Stimulated activated memory B cell treated with anti-CD40 and anti-IgM and Interleukin-4, amounts not matched to agents 10 μg/mL and 1 μg/mL and 100 μg/mL, for 72 hours (primary cell): Measurements from ENCODE around the gene FSCN2.

Source experiments
- ATAC-seq: fragments of 150-1000 bp; cut with Tn5 transposase; 2 replicates; pipeline ENCODE4 v1.10.0; 2021
- H3K27ac Mint-ChIP-seq: one replicate; pipeline ENCODE4 v1.8.0; 2022; ENCODE audit warnings: mild to moderate bottlenecking, mixed read lengths
- H3K27me3 Mint-ChIP-seq: one replicate; pipeline ENCODE4 v1.8.0; 2022; ENCODE audit warnings: mixed read lengths
- H3K36me3 Mint-ChIP-seq: one replicate; pipeline ENCODE4 v1.8.0; 2022; ENCODE audit warnings: mixed read lengths
- H3K4me1 Mint-ChIP-seq: one replicate; pipeline ENCODE4 v1.8.0; 2022; ENCODE audit warnings: mixed read lengths
- H3K4me3 Mint-ChIP-seq: one replicate; pipeline ENCODE4 v1.8.0; 2022; ENCODE audit warnings: mild to moderate bottlenecking, moderate library complexity, mixed read lengths
- H3K9me3 Mint-ChIP-seq: one replicate; pipeline ENCODE4 v1.8.0; 2022; ENCODE audit warnings: mixed read lengths

Gene FSCN2

GRCh38 chr17:81488276-81488860 is 39.8 kb upstream of the FSCN2 start:
- Mint-ChIP-seq H3K27me3 (peaks cover 57% of the 10 kb centered on the region), H3K4me3 (peak overlapping the region; percentile 21), H3K9me3 (no peaks in the 10 kb centered on the region), H3K36me3 (no peaks in the 10 kb centered on the region), H3K4me1 (peaks cover 13% of the 10 kb centered on the region), H3K27ac (no peak overlapping the region)
- ATAC-seq: peak; percentile 10

GRCh38 chr17:81489012-81489997 is 38.9 kb upstream of the FSCN2 start:
- no peak for ATAC-seq
- H3K36me3 Mint-ChIP-seq: no peaks in the 10 kb centered on the region
- H3K4me3 Mint-ChIP-seq: peak overlapping the region; percentile 66
- peaks cover 8% of the 10 kb centered on the region for H3K4me1 Mint-ChIP-seq
- H3K9me3 Mint-ChIP-seq: no peaks in the 10 kb centered on the region
- peaks cover 64% of the 10 kb centered on the region for H3K27me3 Mint-ChIP-seq
- H3K27ac Mint-ChIP-seq: peak overlapping the region; percentile 57

DNA sequence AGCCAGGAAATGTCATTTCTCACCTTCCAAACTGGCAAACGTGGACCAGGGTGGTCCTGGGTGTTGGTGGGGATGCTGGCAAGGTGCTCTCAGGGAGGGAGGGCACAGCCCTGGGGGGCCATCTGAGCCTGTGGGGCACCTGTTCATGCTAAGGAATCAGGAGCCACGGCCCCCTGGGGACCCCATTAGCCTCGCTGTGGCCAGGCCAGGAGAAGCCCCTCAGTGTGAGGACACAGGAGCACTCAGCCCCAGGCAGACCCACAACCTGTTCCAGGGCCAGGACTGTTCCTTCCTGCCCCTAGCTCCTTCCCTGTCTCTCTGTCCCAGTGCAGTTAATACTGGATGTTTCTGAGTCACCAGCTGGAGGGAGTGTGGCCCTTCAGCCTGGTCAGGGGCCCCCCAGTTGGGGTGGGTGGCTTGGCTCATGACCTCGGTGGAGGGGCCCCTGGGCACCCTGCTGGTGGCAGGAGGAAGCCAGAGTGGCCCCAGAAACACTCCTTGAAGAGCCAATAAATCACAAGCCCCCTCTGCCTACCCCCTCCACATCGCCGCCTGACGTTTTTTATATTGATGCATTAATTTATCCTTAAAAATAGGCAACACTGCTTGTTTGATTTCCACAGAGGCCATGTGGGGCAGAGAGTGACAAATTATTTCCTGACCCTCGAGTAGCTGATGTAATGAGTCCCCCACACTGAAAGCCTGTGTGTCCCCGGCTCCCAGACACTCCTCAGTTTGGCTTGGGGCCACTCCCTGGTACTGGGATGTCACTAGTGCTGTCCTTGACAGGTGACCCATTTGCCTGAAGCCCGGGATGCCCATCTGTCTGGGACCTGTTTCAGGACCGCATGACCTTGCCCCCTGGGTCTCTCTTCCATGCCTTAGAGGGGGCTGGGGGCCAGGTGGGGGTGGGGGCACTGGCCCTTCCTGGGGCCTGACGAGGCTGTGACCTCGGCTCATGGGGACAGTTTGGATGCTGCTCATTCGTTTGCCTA is 37.9 kb upstream of the FSCN2 start:
- Mint-ChIP-seq H3K9me3 (no peaks in the 10 kb centered on the region), H3K36me3 (no peaks in the 10 kb centered on the region), H3K27me3 (peaks cover 74% of the 10 kb centered on the region), H3K27ac (peak overlapping the region; percentile 57), H3K4me1 (peaks cover 8% of the 10 kb centered on the region), H3K4me3 (peak overlapping the region; percentile 66)
- no peak for ATAC-seq

DNA sequence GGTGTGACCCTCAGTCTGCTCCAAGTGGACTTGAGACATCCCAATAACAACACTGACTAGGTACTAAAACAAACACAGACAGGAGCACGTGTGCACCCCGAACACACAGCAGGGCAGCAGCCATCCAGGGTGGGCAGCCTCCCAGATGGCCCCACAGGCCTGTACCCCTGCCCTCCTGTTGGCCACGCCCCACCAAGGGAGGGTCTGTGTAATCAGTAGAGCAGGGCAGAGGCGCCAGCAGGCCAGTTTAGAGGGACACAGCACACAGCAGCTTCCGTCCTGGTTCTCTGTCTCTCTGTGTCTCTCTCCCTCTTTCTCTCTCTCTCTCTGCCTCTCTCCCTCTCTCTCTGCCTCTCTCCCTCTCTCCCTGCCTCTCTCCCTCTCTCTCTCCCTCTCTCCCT is 37.0 kb upstream of the FSCN2 start:
- H3K4me3 Mint-ChIP-seq: no peak overlapping the region
- H3K27ac Mint-ChIP-seq: no peak overlapping the region
- no peaks in the 10 kb centered on the region for H3K36me3 Mint-ChIP-seq
- no peak for ATAC-seq
- no peaks in the 10 kb centered on the region for H3K9me3 Mint-ChIP-seq
- H3K4me1 Mint-ChIP-seq: peaks cover 8% of the 10 kb centered on the region
- peaks cover 69% of the 10 kb centered on the region for H3K27me3 Mint-ChIP-seq

GRCh38 chr17:81491761-81492160 is 36.4 kb upstream of the FSCN2 start:
- H3K4me3 Mint-ChIP-seq: no peak overlapping the region
- peaks cover 8% of the 10 kb centered on the region for H3K4me1 Mint-ChIP-seq
- H3K9me3 Mint-ChIP-seq: no peaks in the 10 kb centered on the region
- peaks cover 65% of the 10 kb centered on the region for H3K27me3 Mint-ChIP-seq
- H3K27ac Mint-ChIP-seq: no peak overlapping the region
- H3K36me3 Mint-ChIP-seq: no peaks in the 10 kb centered on the region
- no peak for ATAC-seq

GRCh38 chr17:81492202-81492601 is 36.0 kb upstream of the FSCN2 start:
- Mint-ChIP-seq H3K27ac (no peak overlapping the region), H3K4me3 (no peak overlapping the region), H3K27me3 (peaks cover 65% of the 10 kb centered on the region), H3K4me1 (peaks cover 8% of the 10 kb centered on the region), H3K36me3 (no peaks in the 10 kb centered on the region), H3K9me3 (no peaks in the 10 kb centered on the region)
- ATAC-seq: no peak

DNA sequence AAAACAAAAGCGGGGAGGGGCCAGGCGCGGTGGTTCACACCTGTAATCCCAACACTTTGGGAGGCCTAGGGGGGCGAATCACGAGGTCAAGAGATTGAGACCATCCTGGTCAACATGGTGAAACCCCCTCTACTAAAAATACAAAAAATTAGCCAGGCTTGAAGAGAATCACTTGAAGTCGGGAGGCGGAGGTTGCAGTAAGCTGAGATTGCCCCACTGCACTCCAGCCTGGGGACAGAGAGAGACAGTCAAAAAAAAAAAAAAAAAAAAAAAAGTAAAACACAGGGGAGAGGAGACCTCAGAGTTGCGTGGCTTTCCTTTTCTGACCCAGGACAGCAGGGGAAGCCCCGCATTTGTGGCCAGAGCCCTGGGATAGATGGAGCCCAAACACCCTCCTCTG is 35.5 kb upstream of the FSCN2 start:
- Mint-ChIP-seq H3K27ac (no peak overlapping the region), H3K36me3 (no peaks in the 10 kb centered on the region), H3K4me1 (peaks cover 8% of the 10 kb centered on the region), H3K9me3 (no peaks in the 10 kb centered on the region), H3K4me3 (no peak overlapping the region), H3K27me3 (peaks cover 65% of the 10 kb centered on the region)
- no peak for ATAC-seq

- Mint-ChIP-seq H3K27ac (no peak overlapping the region), H3K27me3 (peaks cover 65% of the 10 kb centered on the region), H3K9me3 (no peaks in the 10 kb centered on the region), H3K4me3 (no peak overlapping the region), H3K4me1 (peaks cover 8% of the 10 kb centered on the region), H3K36me3 (no peaks in the 10 kb centered on the region)
- no peak for ATAC-seq
Measured at GRCh38 chr17:81493198-81494038, 34.8 kb upstream of the FSCN2 start.

GRCh38 chr17:81494626-81495377 is 33.4 kb upstream of the FSCN2 start:
- Mint-ChIP-seq H3K4me3 (no peak overlapping the region), H3K9me3 (no peaks in the 10 kb centered on the region), H3K36me3 (no peaks in the 10 kb centered on the region), H3K4me1 (peaks cover under 1% of the 10 kb centered on the region), H3K27me3 (peaks cover 56% of the 10 kb centered on the region), H3K27ac (no peak overlapping the region)
- no peak for ATAC-seq

- Mint-ChIP-seq H3K36me3 (no peaks in the 10 kb centered on the region), H3K27ac (no peak overlapping the region), H3K27me3 (peaks cover 13% of the 10 kb centered on the region), H3K4me3 (no peak overlapping the region), H3K4me1 (peaks cover 6% of the 10 kb centered on the region), H3K9me3 (no peaks in the 10 kb centered on the region)
- no peak for ATAC-seq
Measured at GRCh38 chr17:81498953-81499600, 29.1 kb upstream of the FSCN2 start.

GRCh38 chr17:81499601-81499970 is 28.6 kb upstream of the FSCN2 start:
- ATAC-seq: no peak
- Mint-ChIP-seq H3K36me3 (no peaks in the 10 kb centered on the region), H3K9me3 (no peaks in the 10 kb centered on the region), H3K27ac (no peak overlapping the region), H3K4me1 (peaks cover 6% of the 10 kb centered on the region), H3K4me3 (no peak overlapping the region), H3K27me3 (peaks cover 9% of the 10 kb centered on the region)

DNA sequence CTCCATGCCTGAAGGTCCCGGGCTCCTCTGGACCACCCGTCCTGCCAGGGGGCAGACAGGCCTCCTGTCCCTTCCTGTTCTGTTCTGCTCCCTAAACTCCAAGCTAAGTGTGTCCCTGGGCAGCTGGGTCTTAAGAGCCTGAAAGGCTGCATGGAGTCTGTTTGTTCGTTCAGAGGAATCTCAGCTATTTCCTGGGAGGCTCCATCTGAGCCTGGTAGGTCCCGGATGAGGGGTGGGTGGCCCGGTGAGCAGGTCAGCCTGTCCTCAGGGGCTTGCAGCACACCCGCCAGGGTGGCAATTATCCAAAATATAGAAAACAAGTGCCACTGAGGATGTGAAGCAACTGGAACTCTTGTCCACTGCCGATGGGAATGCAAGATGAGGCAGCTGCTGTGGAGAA is 28.1 kb upstream of the FSCN2 start:
- Mint-ChIP-seq H3K27ac (no peak overlapping the region), H3K4me3 (no peak overlapping the region), H3K36me3 (no peaks in the 10 kb centered on the region), H3K9me3 (no peaks in the 10 kb centered on the region), H3K27me3 (peaks cover 4% of the 10 kb centered on the region), H3K4me1 (peaks cover 6% of the 10 kb centered on the region)
- ATAC-seq: no peak

GRCh38 chr17:81502471-81503017 is 25.6 kb upstream of the FSCN2 start:
- Mint-ChIP-seq H3K36me3 (peaks cover 1% of the 10 kb centered on the region), H3K4me3 (no peak overlapping the region), H3K9me3 (no peaks in the 10 kb centered on the region), H3K27me3 (no peaks in the 10 kb centered on the region), H3K4me1 (peaks cover 7% of the 10 kb centered on the region), H3K27ac (no peak overlapping the region)
- ATAC-seq: peak; percentile 37
